Tibial artery (tissue), 4 donors: ENCODE data around the gene GRM8.

Experiments
- DNase-seq, 2 donors: peaks; one replicate each; pipeline ENCODE4 v3.0.0-alpha.2; 2019
- H3K27ac ChIP-seq, 2 donors: fragments of 200-600 bp; sonication (generic) in 1 of 2; 1 replicate in 1 of 2; 2 replicates in 1 of 2; pipeline ENCODE4 v1.5.1; 2018 to 2019; ENCODE audit warnings: mild to moderate bottlenecking in 1 of 2
- H3K27me3 ChIP-seq, 2 donors: fragments of 200-600 bp; sonication (generic) in 1 of 2; one replicate each; pipeline versions ENCODE4 v1.5.1 to v1.6.0; 2016 to 2019
- H3K36me3 ChIP-seq, 3 donors: fragments of 200-600 bp; sonication (generic) in 2 of 3; one replicate each; pipeline ENCODE4 v1.5.1; 2016 to 2019; ENCODE audit warnings: mild to moderate bottlenecking in 2 of 3
- H3K4me1 ChIP-seq, 4 donors: fragments of 200-600 bp; sonication (generic) in 2 of 4; 1 replicate in 3 of 4; 2 replicates in 1 of 4; pipeline ENCODE4 v1.5.1; 2016 to 2019
- H3K4me3 ChIP-seq, 2 donors: fragments of 200-600 bp; sonication (generic) in 1 of 2; 1 replicate in 1 of 2; 2 replicates in 1 of 2; pipeline ENCODE4 v1.5.1; 2018 to 2019; ENCODE audit warnings: mild to moderate bottlenecking in 2 of 2
- H3K9me3 ChIP-seq, 3 donors: fragments of 200-600 bp; sonication (generic) in 1 of 3; one replicate each; pipeline ENCODE4 v1.5.1; 2016 to 2019
- intact Hi-C: fragments of 100-400 bp; cut with DNase I; formaldehyde crosslinking; loops from one replicate; pipeline ENCODE4 v1.15.0; 2023; ENCODE audit warnings: low total_unique reads
- TF ChIP-seq, protein P1 (sequence below), 2 experiments: fragments of 200-600 bp in 1 of 2; fragments of 450-650 bp in 1 of 2; IDR thresholded peaks; one replicate each; pipeline ENCODE4 v1.5.1; 2017 to 2019; ENCODE audit warnings: antibody characterized with exemption in 2 of 2, mild to moderate bottlenecking in 1 of 2, moderate library complexity in 1 of 2

The GRM8 gene

DNA sequence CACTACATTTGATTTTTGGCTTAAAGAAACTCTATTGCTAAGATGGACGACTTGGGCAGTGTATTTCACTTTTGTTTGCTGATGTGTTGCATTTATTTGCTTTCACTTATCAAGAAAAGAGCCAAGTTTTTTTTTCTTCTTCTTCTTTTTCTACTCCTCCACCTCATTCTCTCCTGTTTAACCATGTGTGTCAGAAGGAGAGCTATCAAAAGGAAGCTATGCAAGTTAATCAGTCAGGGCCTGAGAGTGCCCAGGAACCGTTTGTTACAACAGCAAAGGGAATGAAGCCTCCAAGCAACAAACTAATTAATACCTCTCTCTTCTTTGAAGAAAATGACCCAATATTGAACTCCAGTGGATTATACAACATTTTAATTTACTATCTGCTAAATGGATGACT, 299.3 kb downstream of the GRM8 start:
- Histone ChIP-seq H3K36me3 (no peaks in the 10 kb centered on the region), H3K4me1 (no peaks in the 10 kb centered on the region), H3K9me3 (no peaks in the 10 kb centered on the region), H3K27ac (no peak overlapping the region), H3K27me3 (no peaks in the 10 kb centered on the region), H3K4me3 (no peak overlapping the region)
- no peak for DNase-seq
- intact Hi-C loops, result no loop called here
- TF ChIP-seq, protein P1, sequence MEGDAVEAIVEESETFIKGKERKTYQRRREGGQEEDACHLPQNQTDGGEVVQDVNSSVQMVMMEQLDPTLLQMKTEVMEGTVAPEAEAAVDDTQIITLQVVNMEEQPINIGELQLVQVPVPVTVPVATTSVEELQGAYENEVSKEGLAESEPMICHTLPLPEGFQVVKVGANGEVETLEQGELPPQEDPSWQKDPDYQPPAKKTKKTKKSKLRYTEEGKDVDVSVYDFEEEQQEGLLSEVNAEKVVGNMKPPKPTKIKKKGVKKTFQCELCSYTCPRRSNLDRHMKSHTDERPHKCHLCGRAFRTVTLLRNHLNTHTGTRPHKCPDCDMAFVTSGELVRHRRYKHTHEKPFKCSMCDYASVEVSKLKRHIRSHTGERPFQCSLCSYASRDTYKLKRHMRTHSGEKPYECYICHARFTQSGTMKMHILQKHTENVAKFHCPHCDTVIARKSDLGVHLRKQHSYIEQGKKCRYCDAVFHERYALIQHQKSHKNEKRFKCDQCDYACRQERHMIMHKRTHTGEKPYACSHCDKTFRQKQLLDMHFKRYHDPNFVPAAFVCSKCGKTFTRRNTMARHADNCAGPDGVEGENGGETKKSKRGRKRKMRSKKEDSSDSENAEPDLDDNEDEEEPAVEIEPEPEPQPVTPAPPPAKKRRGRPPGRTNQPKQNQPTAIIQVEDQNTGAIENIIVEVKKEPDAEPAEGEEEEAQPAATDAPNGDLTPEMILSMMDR (IDR thresholded peaks at IDR 0.05), result no peak

DNA sequence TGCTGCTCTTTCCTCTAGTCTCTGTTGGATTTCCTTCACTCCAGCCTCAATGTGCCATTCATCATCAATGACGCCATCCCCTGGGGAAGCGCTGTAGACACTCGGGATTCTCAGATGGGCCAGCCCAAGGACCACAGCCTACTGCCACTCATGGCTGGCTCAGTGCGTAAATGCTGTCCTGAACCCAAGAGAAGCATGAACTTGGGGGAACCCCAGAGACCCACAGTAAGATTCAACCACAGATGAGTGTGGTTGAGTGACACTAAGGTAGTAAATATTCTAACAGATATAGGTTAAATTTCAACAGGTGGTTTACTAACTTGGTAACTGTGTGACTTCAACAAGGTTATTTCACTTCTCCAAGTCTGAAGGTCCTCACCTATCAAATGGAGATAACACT, 304.1 kb downstream of the GRM8 start:
- intact Hi-C loops, result no loop called here
- Histone ChIP-seq H3K36me3 (no peaks in the 10 kb centered on the region), H3K4me3 (no peak overlapping the region), H3K27me3 (no peaks in the 10 kb centered on the region), H3K4me1 (no peaks in the 10 kb centered on the region), H3K27ac (no peak overlapping the region), H3K9me3 (no peaks in the 10 kb centered on the region)
- DNase-seq, result no peak
- TF ChIP-seq, protein P1 (IDR thresholded peaks at IDR 0.05), result no peak

DNA sequence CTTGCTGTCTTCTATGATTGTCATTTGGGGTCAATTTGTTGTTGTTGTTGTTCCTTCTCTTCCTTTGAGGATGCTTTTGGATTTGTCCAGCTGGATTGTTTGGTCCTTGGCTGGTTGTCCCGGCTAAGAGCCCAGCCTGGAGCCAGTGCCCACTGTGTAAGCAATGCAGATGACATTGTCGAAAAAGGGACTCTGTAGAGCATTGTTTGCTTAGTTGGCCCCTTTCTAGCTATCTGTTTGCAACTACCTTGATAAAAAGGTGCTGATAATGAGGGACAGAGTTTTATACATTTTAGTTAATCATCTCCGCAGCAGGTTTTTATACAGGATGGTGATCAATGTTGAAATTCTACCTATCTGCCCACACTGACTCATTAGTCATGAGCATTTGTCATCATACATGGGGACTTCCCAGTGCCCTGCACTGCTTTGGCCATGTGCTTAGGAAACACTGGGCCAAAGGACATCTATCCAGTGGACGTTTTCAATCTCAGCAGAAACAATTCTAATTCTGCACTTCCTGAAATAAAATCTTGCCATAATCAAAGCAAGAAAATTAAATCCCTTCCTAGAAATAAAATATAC, 311.9 kb downstream of the GRM8 start:
- H3K36me3 ChIP-seq, result no peaks in the 10 kb centered on the region
- TF ChIP-seq, protein P1 (IDR thresholded peaks at IDR 0.05), result no peak
- H3K4me3 ChIP-seq, result no peak overlapping the region
- H3K4me1 ChIP-seq, result no peaks in the 10 kb centered on the region
- H3K27me3 ChIP-seq, result no peaks in the 10 kb centered on the region
- intact Hi-C loops, result no loop called here
- no peaks in the 10 kb centered on the region for H3K9me3 ChIP-seq
- H3K27ac ChIP-seq, result no peak overlapping the region
- no peak for DNase-seq

DNA sequence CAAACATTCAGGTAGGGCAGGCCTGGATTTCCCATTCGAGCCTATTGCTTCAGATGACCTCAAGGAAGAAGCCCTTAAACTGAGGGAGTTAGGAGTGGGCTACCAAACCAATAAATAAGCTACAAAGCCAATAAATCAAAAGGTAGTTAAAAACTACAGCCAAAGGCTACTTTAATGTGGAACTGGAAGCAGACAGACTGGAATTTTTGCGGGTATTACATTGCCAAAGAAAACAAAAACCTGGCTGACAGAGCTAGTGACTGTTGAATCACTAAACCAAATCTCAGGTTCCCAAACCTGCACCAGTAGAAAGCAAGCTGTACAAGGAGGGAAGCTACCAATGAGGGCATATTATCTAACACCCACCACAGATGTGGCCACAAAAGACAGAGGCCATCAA, 315.6 kb downstream of the GRM8 start:
- Histone ChIP-seq H3K4me1 (no peaks in the 10 kb centered on the region), H3K4me3 (no peak overlapping the region), H3K27ac (no peak overlapping the region), H3K9me3 (no peaks in the 10 kb centered on the region), H3K27me3 (no peaks in the 10 kb centered on the region), H3K36me3 (no peaks in the 10 kb centered on the region)
- no peak for DNase-seq
- TF ChIP-seq, protein P1 (IDR thresholded peaks at IDR 0.05), result no peak
- intact Hi-C loops, result no loop called here

DNA sequence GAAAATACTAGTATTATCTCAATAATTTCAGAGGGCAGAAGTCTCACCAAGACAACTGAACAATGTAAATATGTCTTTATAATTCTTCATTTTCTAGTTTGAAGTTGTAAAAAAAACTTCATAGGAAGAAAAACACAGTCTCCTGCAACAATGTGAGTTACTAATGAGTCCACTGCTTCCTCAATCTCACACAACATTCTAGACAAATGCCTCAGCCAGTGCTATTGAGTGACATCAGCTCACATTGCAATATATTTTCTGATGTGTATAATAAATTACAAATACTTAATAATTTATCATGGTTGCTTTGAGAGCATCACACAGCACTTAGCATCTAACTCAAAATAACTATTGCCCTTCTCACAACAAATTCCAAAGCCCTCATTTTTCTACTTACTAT, 321.2 kb downstream of the GRM8 start:
- H3K4me3 ChIP-seq, result no peak overlapping the region
- intact Hi-C loops, result no loop called here
- TF ChIP-seq, protein P1 (IDR thresholded peaks at IDR 0.05), result no peak
- no peak for DNase-seq
- H3K9me3 ChIP-seq, result no peaks in the 10 kb centered on the region
- H3K27me3 ChIP-seq, result no peaks in the 10 kb centered on the region
- no peak overlapping the region for H3K27ac ChIP-seq
- no peaks in the 10 kb centered on the region for H3K4me1 ChIP-seq
- H3K36me3 ChIP-seq, result no peaks in the 10 kb centered on the region

DNA sequence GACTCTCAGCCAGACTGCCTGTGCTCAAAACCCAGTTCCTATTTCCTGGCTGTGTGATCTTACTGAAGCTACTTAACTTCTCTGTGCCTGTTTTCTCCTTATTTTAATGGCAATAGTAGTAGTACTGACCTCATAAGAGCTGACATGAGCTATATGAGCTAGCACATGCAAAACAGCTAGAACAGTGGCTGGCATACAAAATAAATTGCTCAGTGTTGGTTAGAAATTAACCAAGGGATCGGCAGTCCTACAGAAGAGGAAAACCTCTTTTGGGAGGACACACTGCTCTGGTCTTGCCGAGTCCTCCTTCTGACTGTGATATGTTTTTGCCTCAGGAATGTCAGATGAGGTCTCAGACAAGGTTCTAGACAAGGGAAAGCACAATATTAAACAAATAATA, 322.6 kb downstream of the GRM8 start:
- TF ChIP-seq, protein P1 (IDR thresholded peaks at IDR 0.05), result no peak
- Histone ChIP-seq H3K27me3 (no peaks in the 10 kb centered on the region), H3K4me1 (no peaks in the 10 kb centered on the region), H3K4me3 (no peak overlapping the region), H3K9me3 (no peaks in the 10 kb centered on the region), H3K36me3 (no peaks in the 10 kb centered on the region), H3K27ac (no peak overlapping the region)
- no peak for DNase-seq
- intact Hi-C loops, result no loop called here
